Skeletal muscle cell (primary cell): Measurements from ENCODE around the gene TRIM37.

ENCODE experiments used
- DNase-seq: peaks from one replicate; pipeline ENCODE4 v3.0.0-alpha.2; 2010; ENCODE audit warnings: low read depth
- H3K4me3 ChIP-seq: 2 replicates; pipeline ENCODE4 v1.5.1; 2011; ENCODE audit warnings: low read depth, mild to moderate bottlenecking, control low read depth, low read length, moderate library complexity

TRIM37 gene

DNA sequence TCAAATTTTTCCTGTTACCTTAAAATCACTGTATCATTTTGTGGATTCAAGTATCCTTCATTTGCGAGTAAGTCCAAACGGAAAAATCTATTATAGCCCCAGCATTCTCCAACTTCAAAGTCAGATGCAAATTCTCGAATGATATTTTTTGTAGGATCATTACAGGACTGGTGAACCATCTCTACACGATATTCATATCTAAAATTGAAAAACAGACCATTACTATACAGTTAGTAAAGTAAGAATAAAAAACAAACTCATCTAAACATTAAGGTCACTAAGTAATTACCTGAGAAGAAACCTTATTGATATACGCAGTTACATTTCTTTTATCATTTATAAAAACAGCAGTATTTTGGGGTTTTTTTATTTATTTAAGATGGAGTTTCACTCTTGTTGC lies 49.8 kb downstream of the TRIM37 start:
- H3K4me3 ChIP-seq = no peak overlapping the region
- no peak for DNase-seq

DNA sequence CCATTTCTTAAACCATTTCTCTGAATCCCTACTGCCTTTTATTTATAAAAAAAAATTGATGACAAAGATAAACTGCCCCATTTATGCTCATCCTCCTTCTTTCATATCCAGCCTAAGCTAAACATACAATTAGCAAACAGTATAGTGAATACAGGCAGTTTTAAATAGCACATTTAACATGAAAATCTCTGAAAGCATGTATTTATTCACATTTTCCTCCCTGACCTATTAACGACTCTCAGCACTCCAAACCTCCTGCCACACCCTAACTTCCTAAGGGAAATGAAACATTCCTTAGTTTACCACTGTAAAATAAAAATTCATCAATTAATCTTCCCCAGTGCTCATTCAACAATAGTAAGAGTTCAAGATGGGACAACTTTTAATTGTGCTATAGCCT lies 56.9 kb downstream of the TRIM37 start:
- H3K4me3 ChIP-seq = no peak overlapping the region
- no peak for DNase-seq

- DNase-seq = no peak
- no peak overlapping the region for H3K4me3 ChIP-seq
Measured at GRCh38 chr17:59047616-59048015, 59.1 kb downstream of the TRIM37 start.

DNA sequence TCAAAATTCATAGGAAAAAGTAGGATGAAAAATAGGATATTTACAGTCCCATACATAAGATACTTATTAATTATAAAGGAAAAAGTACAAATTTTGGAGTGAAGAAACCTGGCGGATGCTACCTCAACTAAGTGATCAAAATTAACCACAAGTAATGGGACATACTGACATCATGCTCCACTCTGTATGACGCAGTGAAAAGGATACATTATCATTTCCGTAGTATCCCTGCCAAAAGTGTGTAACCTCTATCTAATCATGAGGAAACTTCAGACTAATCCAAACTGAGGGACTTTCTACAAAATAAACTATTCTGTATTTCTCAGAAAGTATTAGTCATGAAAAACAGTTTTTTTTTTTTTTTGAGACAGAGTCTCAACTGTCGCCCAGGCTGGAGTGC lies 60.5 kb downstream of the TRIM37 start:
- H3K4me3 ChIP-seq = no peak overlapping the region
- DNase-seq = no peak

- H3K4me3 ChIP-seq = no peak overlapping the region
- DNase-seq = no peak
Measured at GRCh38 chr17:59038734-59039133, 67.9 kb downstream of the TRIM37 start.

DNA sequence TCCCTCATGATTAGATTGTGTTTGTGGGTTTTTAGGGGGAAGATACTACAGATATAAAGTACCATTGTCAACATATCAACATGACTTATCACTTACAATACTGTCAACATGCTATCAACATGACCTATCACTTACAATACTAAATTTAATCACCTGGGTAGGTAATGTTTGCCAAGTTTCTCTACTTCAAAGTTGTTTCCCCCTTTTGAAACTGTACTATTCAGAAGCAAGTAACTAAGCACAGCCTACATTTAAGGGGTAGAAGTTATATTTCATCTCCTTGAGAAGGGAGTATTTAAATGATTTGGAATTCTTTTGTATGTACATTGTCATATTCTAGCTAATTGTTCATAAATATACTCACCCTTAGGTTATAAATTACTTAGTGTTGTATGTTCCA lies 68.7 kb downstream of the TRIM37 start:
- no peak overlapping the region for H3K4me3 ChIP-seq
- DNase-seq = no peak

DNA sequence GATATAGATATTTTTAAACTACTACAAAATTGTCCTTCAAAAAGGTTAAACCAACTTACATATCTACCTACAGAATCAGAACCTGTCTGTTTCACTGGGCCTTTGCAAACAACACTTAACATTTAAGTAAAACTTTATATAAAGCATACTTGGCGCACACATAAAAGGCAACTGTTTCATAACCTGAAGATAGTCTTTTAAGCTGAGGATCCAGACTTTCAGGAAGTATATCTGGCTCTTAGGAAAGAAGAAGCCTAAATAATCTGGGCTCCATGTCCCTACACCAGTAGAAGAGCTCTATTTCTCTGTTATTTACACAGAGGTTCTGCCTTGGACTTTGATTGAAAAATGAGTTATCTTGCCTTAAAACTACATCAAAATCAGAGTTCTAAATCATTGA lies 75.9 kb downstream of the TRIM37 start:
- no peak for DNase-seq
- no peak overlapping the region for H3K4me3 ChIP-seq

DNA sequence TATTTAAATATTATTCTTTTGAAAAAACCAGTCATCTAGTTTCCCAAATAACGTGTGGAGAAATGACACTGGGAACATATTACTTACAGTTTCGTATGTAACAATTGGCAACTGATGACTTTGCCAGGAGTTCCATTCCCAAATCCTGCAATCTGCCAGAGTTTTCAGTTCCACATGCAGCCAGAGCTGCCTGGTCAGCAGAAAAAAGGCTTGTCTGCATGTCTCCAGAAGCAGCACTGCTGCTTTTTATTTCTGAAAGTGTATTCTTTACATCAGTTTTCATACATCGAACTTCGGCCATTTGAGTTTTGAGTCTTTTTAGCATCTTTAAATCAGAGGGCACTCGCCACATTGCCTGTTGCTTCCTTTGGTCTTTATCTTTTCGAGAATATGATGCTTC lies 78.4 kb downstream of the TRIM37 start:
- no peak overlapping the region for H3K4me3 ChIP-seq
- DNase-seq = no peak

GRCh38 chr17:59027750-59028149 lies 78.9 kb downstream of the TRIM37 start:
- no peak for DNase-seq
- no peak overlapping the region for H3K4me3 ChIP-seq

DNA sequence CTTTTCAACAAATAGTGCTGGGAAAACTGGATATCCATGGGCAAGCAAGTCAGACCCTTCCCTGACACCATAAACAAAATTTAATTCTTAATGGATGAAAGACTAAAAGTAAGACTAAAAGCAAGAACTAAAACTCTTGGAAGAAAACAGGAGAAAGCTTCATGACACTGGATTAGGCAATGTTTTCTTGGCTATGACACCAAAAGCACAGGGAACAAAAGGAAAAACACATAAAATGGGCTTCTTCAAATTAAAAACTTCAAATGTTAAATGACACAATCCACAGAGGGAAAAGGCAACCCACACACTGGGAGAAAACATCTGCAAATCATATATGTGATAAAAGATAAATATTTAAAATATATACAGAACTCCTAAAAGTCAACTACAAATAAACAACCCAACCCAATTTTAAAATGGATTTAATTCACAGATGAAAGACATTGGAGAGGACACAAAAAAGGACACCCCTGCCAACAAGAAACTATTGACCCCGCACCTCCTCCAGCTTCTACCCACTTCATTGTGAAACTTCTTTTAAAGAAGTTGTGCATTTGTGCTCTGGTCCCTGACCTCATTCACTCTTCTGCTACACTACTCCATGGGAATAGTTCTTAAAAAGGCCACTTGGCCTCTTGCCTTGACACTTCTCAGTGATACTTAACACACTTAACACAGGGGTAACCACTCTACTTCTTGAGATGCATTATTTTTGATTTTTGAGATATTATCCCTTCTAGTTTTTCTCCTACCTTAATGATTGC lies 80.3 kb downstream of the TRIM37 start:
- no peak overlapping the region for H3K4me3 ChIP-seq
- DNase-seq = no peak

DNA sequence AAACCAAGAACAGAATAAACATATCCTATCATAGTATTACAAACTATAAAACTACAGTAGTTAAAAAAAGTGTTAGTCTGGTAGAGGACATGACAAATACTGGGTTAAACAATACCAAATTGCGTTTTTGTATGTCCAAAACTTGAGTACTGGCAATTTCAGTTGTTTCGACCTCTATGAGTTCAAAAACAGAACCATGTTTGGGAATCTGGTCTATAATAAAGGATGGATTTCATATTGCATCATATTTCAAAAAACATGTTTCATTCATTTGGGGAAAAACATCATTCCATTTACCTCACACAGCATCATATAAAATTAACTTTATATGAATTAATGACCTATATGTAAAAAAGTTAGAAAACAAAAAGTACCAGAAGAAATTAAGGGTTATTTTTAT lies 81.8 kb downstream of the TRIM37 start:
- no peak overlapping the region for H3K4me3 ChIP-seq
- DNase-seq = no peak

- DNase-seq = no peak
- H3K4me3 ChIP-seq = no peak overlapping the region
Measured at GRCh38 chr17:59018019-59018418, 88.7 kb downstream of the TRIM37 start.

GRCh38 chr17:59011975-59012374 lies 94.7 kb downstream of the TRIM37 start:
- no peak for DNase-seq
- no peak overlapping the region for H3K4me3 ChIP-seq

DNA sequence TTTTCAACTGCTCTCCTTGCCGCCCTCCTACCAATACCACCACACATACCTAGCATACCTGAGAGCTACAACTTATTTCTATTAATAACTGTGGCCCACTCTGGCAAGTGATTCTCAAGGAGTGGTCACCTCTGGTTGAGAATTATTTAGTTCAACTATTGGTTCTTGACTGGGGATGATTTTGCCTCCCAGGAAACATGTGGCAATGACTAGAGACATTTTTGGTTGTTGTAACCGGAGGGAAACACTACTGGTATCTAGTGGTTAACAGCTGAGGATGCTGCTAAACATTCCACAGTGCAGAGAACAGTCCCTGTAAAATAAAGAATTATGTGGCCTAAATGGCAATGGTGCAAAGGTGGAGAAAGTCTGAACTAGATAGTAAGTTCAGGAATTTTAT lies 96.7 kb downstream of the TRIM37 start:
- no peak for DNase-seq
- no peak overlapping the region for H3K4me3 ChIP-seq

GRCh38 chr17:59008737-59009136 lies 97.9 kb downstream of the TRIM37 start:
- DNase-seq = no peak
- H3K4me3 ChIP-seq = no peak overlapping the region

GRCh38 chr17:59007995-59008394 lies 98.7 kb downstream of the TRIM37 start:
- no peak overlapping the region for H3K4me3 ChIP-seq

GRCh38 chr17:59004338-59005111 lies 102.2 kb downstream of the TRIM37 start:
- DNase-seq = no peak
- no peak overlapping the region for H3K4me3 ChIP-seq

More at GRCh38 chr17:59007995-59008394, 98.7 kb downstream of the TRIM37 start:
- no peak for DNase-seq

- DNase-seq = no peak
- no peak overlapping the region for H3K4me3 ChIP-seq
Measured at GRCh38 chr17:59003860-59004259, 102.8 kb downstream of the TRIM37 start.

- no peak for DNase-seq
- H3K4me3 ChIP-seq = no peak overlapping the region
Measured at GRCh38 chr17:59002848-59003247, 103.8 kb downstream of the TRIM37 start.

- H3K4me3 ChIP-seq = no peak overlapping the region
- no peak for DNase-seq
Measured at GRCh38 chr17:59002126-59002525, 104.6 kb downstream of the TRIM37 start.
